PC-9 (cell line): Measurements from ENCODE around the gene TMEM86A.

Experiments
- EZH2 ChIP-seq: fragments of 200-600 bp; sonication (generic); IDR thresholded peaks from 2 replicates; pipeline ENCODE4 v1.8.0; 2017; ENCODE audit warnings: antibody characterized with exemption, low read depth
- TF ChIP-seq, protein P1 (sequence below): fragments of 200-600 bp; sonication (generic); conservative IDR thresholded peaks from 2 replicates; pipeline ENCODE4 v1.6.1; 2017; ENCODE audit warnings: mixed run types, antibody characterized with exemption, mild to moderate bottlenecking, moderate library complexity

DNA sequence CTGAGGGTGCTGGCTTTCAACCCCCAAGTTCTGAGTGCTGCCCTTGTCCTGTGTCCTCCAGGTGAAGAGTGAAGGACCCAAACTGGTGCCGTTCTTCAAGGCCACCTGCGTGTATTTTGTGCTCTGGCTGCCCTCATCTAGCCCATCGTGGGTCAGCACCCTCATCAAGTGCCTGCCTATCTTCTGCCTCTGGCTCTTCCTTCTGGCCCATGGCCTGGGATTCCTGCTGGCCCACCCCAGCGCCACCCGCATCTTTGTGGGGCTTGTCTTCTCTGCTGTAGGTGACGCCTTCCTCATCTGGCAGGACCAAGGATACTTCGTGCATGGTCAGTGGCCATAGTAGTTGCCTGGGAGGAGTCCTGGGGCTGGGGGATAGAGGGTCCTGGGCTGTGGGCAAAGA lies 2.3 kb downstream of the TMEM86A start:
- TF ChIP-seq, protein P1, sequence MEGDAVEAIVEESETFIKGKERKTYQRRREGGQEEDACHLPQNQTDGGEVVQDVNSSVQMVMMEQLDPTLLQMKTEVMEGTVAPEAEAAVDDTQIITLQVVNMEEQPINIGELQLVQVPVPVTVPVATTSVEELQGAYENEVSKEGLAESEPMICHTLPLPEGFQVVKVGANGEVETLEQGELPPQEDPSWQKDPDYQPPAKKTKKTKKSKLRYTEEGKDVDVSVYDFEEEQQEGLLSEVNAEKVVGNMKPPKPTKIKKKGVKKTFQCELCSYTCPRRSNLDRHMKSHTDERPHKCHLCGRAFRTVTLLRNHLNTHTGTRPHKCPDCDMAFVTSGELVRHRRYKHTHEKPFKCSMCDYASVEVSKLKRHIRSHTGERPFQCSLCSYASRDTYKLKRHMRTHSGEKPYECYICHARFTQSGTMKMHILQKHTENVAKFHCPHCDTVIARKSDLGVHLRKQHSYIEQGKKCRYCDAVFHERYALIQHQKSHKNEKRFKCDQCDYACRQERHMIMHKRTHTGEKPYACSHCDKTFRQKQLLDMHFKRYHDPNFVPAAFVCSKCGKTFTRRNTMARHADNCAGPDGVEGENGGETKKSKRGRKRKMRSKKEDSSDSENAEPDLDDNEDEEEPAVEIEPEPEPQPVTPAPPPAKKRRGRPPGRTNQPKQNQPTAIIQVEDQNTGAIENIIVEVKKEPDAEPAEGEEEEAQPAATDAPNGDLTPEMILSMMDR, result no peak
- no peak for TF ChIP-seq EZH2
